GM12878 (cell line): ENCODE measurements around the gene SCNN1G. TPM values are rescaled to one million over a fixed set of nuclear protein-coding genes. Genes with fewer than 3 reads are reported as not detected.
A peak's percentile ranks its signal among the peaks of the same experiment; 100 is the strongest.

ENCODE experiments used
- BHLHE40 ChIP-seq, 2 experiments: fragments of 450-650 bp in 1 of 2; IDR thresholded peaks; 2 replicates each; pipeline ENCODE4 v1.6.1; 2011 to 2017; ENCODE audit warnings: low read depth in 2 of 2, borderline replicate concordance in 1 of 2, improper control_type of control experiment in 1 of 2, low read length in 1 of 2, mild to moderate bottlenecking in 1 of 2
- CBX5 ChIP-seq: sonication (generic); IDR thresholded peaks from 2 replicates; pipeline ENCODE4 v1.6.1; 2016; ENCODE audit warnings: low read depth, moderate library complexity, mild to moderate bottlenecking, inconsistent platforms
- CHD2 ChIP-seq: IDR thresholded peaks from 2 replicates; pipeline ENCODE4 v1.6.1; 2011; ENCODE audit warnings: low read depth, low read length, improper control_type of control experiment, borderline replicate concordance
- EED ChIP-seq: sonication (generic); IDR thresholded peaks from 2 replicates; pipeline ENCODE4 v1.6.1; 2016; ENCODE audit warnings: antibody characterized with exemption, low read depth
- ESRRA ChIP-seq: IDR thresholded peaks from 2 replicates; pipeline ENCODE4 v1.6.1; 2012; ENCODE audit warnings: mild to moderate bottlenecking, low read length, improper control_type of control experiment
- IKZF1 ChIP-seq: fragments of 450-650 bp; conservative IDR thresholded peaks from 2 replicates; pipeline ENCODE4 v1.6.1; 2017; ENCODE audit warnings: antibody characterized with exemption, mild to moderate bottlenecking
- MXI1 ChIP-seq: fragments of 150-350 bp; IDR thresholded peaks from 2 replicates; pipeline ENCODE4 v1.6.1; 2011; ENCODE audit warnings: low read depth, mild to moderate bottlenecking, inconsistent platforms, low read length, improper control_type of control experiment
- NR2C1 ChIP-seq: fragments of 450-650 bp; IDR thresholded peaks from 2 replicates; pipeline ENCODE4 v1.6.1; 2017; ENCODE audit warnings: antibody characterized with exemption, mild to moderate bottlenecking, moderate library complexity
- POLR2A ChIP-seq: IDR thresholded peaks from 2 replicates; pipeline ENCODE4 v1.6.1; 2011; ENCODE audit warnings: low read depth, mild to moderate bottlenecking, low read length
- RB1 ChIP-seq: fragments of 450-650 bp; formaldehyde crosslinking; IDR thresholded peaks from 2 replicates; pipeline ENCODE4 v1.6.1; 2017; ENCODE audit warnings: mild to moderate bottlenecking, borderline replicate concordance
- SIN3A ChIP-seq: IDR thresholded peaks from 2 replicates; pipeline ENCODE4 v1.6.1; 2012; ENCODE audit warnings: low read depth, low read length, improper control_type of control experiment
- SMAD5 ChIP-seq: IDR thresholded peaks from 2 replicates; pipeline ENCODE4 v1.6.1; 2016; ENCODE audit warnings: antibody characterized with exemption, low read depth
- STAT1 ChIP-seq: fragments of 450-650 bp; conservative IDR thresholded peaks from 2 replicates; pipeline ENCODE4 v1.6.1; 2014; ENCODE audit warnings: antibody characterized with exemption, mild to moderate bottlenecking
- TARDBP ChIP-seq: IDR thresholded peaks from 2 replicates; pipeline ENCODE4 v1.6.1; 2016; ENCODE audit warnings: borderline replicate concordance
- TCF3 ChIP-seq: IDR thresholded peaks from 2 replicates; pipeline ENCODE4 v1.6.1; 2012; ENCODE audit warnings: low read depth, mild to moderate bottlenecking, low read length, borderline replicate concordance; ENCODE audit not compliant: insufficient read depth
- ZNF622 ChIP-seq: fragments of 450-650 bp; IDR thresholded peaks from 2 replicates; pipeline ENCODE4 v1.6.1; 2017; ENCODE audit warnings: mild to moderate bottlenecking, inconsistent platforms
- polyA plus RNA-seq, 11 experiments: library from polyadenylated mRNA; depleted of rRNA in 4 of 11; unstranded in 6 of 11; stranded (reverse) in 5 of 11; fragments of >200 nt; fragmentation: Nextera tagmentation in 4 of 11; fragmentation: Illumina TruSeq in 1 of 11; extraction: Ambion mirVana in 4 of 11; extraction: Trizol in 1 of 11; gene quantifications; 1 replicate in 1 of 11; 2 replicates in 10 of 11; pipeline versions ENCODE4 v1.2.1 to v1.2.3, GENCODE V29; 2011 to 2016; ENCODE audit warnings: inconsistent platforms in 2 of 11, missing spikeins in 2 of 11, low read depth in 1 of 11
- total RNA-seq, 4 experiments: library from RNA; depleted of rRNA in 3 of 4; stranded (reverse); fragments of >200 nt in 3 of 4; fragmentation: Illumina TruSeq in 1 of 4; extraction: Trizol in 1 of 4; gene quantifications; 2 replicates each; pipeline versions ENCODE4 v1.2.1 to v1.2.3, GENCODE V29; 2013 to 2021
- TF ChIP-seq, protein P1 (sequence below): IDR thresholded peaks from 2 replicates; pipeline ENCODE4 v1.6.1; 2011; ENCODE audit warnings: low read depth, low read length, improper control_type of control experiment, borderline replicate concordance
- TF ChIP-seq, protein P2 (sequence below): fragments of 450-650 bp; IDR thresholded peaks from 2 replicates; pipeline ENCODE4 v1.6.1; 2017; ENCODE audit warnings: low read depth, mild to moderate bottlenecking, moderate library complexity
- TF ChIP-seq, protein P3 (sequence below): IDR thresholded peaks from 2 replicates; pipeline ENCODE4 v1.6.1; 2012; ENCODE audit warnings: mild to moderate bottlenecking, low read depth, low read length
- TF ChIP-seq, protein P4 (sequence below): IDR thresholded peaks from 2 replicates; pipeline ENCODE4 v1.6.1; 2012; ENCODE audit warnings: low read depth, low read length, improper control_type of control experiment
- TF ChIP-seq, protein P5 (sequence below): fragments of 450-650 bp; conservative IDR thresholded peaks from 2 replicates; pipeline ENCODE4 v1.6.1; 2017; ENCODE audit warnings: mild to moderate bottlenecking, moderate library complexity

The SCNN1G gene
- total and polyA plus RNA-seq, 10 of the 15 experiments (the other 5 are each of a cell fraction or from before 2014, with no cell fraction given): 0.04 to 0.86 (median 0.08) TPM; not detected in 5

DNA sequence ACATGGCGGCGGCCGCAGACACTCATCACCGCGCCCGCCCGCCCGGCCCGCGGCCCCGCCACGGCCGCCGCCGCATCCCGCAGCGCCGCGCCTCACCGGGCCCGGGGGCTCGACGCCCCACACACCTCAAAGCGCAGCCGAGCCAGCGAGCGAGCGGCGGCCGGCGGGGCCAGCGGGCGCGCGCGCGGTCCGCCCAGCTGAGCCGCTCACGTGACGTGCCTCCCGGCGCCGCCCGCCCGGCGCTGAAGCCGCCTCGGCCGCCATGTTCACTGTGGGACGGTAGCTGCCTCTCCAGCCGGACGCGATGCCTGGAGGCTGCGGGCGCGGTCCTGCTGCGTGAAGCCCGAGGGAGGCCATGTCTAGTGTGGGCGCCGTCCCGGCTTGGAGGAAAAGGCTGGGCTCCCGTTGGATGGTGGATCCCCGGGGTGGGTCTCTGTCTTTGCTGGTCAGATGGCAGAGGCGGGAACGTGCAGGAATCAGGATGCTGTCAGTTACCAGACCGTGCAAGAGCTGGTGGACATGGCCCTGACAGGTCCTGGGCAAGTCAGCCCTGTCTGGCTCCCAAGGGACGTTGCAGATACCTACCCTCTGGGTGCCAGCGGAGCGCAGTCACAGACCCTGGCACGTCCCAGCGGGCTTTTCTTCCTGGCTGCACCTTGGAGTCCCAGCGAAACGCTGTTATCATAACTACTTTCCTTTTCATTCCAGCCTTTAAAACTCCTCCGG, 33.1 kb upstream of the SCNN1G start, which contains the start of gene USP31 (continued):
- peak; percentile 96 for TF ChIP-seq NR2C1
- no peak; the same call in 1 of the 2 replicates for TF ChIP-seq SIN3A
- TF ChIP-seq ESRRA: peak; percentile 73; the same call in 1 of the 2 replicates
- TF ChIP-seq, protein P1, sequence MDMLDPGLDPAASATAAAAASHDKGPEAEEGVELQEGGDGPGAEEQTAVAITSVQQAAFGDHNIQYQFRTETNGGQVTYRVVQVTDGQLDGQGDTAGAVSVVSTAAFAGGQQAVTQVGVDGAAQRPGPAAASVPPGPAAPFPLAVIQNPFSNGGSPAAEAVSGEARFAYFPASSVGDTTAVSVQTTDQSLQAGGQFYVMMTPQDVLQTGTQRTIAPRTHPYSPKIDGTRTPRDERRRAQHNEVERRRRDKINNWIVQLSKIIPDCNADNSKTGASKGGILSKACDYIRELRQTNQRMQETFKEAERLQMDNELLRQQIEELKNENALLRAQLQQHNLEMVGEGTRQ: peak; percentile 80
- peak; percentile 99 for TF ChIP-seq IKZF1
- TF ChIP-seq STAT1: peak; percentile 51; the same call in 1 of the 2 replicates
- TF ChIP-seq BHLHE40 (IDR thresholded peaks at IDR 0.05; ENCODE audit: borderline replicate concordance in 1 of 2, low read depth in 2 of 2, low read length in 1 of 2): peak; percentile 90 to 98
- TF ChIP-seq, protein P2, sequence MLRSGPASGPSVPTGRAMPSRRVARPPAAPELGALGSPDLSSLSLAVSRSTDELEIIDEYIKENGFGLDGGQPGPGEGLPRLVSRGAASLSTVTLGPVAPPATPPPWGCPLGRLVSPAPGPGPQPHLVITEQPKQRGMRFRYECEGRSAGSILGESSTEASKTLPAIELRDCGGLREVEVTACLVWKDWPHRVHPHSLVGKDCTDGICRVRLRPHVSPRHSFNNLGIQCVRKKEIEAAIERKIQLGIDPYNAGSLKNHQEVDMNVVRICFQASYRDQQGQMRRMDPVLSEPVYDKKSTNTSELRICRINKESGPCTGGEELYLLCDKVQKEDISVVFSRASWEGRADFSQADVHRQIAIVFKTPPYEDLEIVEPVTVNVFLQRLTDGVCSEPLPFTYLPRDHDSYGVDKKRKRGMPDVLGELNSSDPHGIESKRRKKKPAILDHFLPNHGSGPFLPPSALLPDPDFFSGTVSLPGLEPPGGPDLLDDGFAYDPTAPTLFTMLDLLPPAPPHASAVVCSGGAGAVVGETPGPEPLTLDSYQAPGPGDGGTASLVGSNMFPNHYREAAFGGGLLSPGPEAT: no peak
- TF ChIP-seq, protein P3, sequence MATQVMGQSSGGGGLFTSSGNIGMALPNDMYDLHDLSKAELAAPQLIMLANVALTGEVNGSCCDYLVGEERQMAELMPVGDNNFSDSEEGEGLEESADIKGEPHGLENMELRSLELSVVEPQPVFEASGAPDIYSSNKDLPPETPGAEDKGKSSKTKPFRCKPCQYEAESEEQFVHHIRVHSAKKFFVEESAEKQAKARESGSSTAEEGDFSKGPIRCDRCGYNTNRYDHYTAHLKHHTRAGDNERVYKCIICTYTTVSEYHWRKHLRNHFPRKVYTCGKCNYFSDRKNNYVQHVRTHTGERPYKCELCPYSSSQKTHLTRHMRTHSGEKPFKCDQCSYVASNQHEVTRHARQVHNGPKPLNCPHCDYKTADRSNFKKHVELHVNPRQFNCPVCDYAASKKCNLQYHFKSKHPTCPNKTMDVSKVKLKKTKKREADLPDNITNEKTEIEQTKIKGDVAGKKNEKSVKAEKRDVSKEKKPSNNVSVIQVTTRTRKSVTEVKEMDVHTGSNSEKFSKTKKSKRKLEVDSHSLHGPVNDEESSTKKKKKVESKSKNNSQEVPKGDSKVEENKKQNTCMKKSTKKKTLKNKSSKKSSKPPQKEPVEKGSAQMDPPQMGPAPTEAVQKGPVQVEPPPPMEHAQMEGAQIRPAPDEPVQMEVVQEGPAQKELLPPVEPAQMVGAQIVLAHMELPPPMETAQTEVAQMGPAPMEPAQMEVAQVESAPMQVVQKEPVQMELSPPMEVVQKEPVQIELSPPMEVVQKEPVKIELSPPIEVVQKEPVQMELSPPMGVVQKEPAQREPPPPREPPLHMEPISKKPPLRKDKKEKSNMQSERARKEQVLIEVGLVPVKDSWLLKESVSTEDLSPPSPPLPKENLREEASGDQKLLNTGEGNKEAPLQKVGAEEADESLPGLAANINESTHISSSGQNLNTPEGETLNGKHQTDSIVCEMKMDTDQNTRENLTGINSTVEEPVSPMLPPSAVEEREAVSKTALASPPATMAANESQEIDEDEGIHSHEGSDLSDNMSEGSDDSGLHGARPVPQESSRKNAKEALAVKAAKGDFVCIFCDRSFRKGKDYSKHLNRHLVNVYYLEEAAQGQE: no peak
- TF ChIP-seq RB1: peak; percentile 91
- TF ChIP-seq, protein P4, sequence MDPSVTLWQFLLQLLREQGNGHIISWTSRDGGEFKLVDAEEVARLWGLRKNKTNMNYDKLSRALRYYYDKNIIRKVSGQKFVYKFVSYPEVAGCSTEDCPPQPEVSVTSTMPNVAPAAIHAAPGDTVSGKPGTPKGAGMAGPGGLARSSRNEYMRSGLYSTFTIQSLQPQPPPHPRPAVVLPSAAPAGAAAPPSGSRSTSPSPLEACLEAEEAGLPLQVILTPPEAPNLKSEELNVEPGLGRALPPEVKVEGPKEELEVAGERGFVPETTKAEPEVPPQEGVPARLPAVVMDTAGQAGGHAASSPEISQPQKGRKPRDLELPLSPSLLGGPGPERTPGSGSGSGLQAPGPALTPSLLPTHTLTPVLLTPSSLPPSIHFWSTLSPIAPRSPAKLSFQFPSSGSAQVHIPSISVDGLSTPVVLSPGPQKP: peak; percentile 58; the same call in 1 of the 2 replicates
- TF ChIP-seq ZNF622: no peak
- 0 out of 2 replicates have a peak, but pooled peaks have one; percentile 29 for TF ChIP-seq MXI1
- peak; percentile 43 for TF ChIP-seq EED
- no peak for TF ChIP-seq CBX5
- 0 out of 2 replicates have a peak, but pooled peaks have one; percentile 18 for TF ChIP-seq TCF3
- TF ChIP-seq SMAD5: no peak
- TF ChIP-seq, protein P5, sequence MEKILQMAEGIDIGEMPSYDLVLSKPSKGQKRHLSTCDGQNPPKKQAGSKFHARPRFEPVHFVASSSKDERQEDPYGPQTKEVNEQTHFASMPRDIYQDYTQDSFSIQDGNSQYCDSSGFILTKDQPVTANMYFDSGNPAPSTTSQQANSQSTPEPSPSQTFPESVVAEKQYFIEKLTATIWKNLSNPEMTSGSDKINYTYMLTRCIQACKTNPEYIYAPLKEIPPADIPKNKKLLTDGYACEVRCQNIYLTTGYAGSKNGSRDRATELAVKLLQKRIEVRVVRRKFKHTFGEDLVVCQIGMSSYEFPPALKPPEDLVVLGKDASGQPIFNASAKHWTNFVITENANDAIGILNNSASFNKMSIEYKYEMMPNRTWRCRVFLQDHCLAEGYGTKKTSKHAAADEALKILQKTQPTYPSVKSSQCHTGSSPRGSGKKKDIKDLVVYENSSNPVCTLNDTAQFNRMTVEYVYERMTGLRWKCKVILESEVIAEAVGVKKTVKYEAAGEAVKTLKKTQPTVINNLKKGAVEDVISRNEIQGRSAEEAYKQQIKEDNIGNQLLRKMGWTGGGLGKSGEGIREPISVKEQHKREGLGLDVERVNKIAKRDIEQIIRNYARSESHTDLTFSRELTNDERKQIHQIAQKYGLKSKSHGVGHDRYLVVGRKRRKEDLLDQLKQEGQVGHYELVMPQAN: peak; percentile 73
- TF ChIP-seq POLR2A: peak; percentile 42; the same call in 1 of the 2 replicates
- TF ChIP-seq CHD2: 0 out of 2 replicates have a peak, but pooled peaks have one; percentile 45
- peak; percentile 92 for TF ChIP-seq TARDBP
